Measurements from ENCODE around the gene FOXO4. TPM values are rescaled to one million over a fixed set of nuclear protein-coding genes. Genes with fewer than 3 reads are reported as not detected.
A peak's percentile ranks its signal among the peaks of the same experiment; 100 is the strongest.

Gene FOXO4
- total and polyA plus RNA-seq, 8 donors = 13.2 to 21.4 (median 19.1) TPM

- H3K36me3 ChIP-seq = no peaks in the 10 kb centered on the region
- H3K27me3 ChIP-seq = no peaks in the 10 kb centered on the region
- H3K4me3 ChIP-seq = no peak overlapping the region
- H3K27ac ChIP-seq = no peak overlapping the region
- H3K4me1 ChIP-seq = no peaks in the 10 kb centered on the region
- no peak for ATAC-seq
- TF ChIP-seq, protein P1, sequence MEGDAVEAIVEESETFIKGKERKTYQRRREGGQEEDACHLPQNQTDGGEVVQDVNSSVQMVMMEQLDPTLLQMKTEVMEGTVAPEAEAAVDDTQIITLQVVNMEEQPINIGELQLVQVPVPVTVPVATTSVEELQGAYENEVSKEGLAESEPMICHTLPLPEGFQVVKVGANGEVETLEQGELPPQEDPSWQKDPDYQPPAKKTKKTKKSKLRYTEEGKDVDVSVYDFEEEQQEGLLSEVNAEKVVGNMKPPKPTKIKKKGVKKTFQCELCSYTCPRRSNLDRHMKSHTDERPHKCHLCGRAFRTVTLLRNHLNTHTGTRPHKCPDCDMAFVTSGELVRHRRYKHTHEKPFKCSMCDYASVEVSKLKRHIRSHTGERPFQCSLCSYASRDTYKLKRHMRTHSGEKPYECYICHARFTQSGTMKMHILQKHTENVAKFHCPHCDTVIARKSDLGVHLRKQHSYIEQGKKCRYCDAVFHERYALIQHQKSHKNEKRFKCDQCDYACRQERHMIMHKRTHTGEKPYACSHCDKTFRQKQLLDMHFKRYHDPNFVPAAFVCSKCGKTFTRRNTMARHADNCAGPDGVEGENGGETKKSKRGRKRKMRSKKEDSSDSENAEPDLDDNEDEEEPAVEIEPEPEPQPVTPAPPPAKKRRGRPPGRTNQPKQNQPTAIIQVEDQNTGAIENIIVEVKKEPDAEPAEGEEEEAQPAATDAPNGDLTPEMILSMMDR (IDR thresholded peaks at IDR 0.05) = no peak
- no peak for DNase-seq
- intact Hi-C loops (cut with DNase I) = no loop called here
- H3K9me3 ChIP-seq = no peaks in the 10 kb centered on the region
These were observed 4.4 kb upstream of the FOXO4 start for GRCh38 chrX:71091263-71091662.

GRCh38 chrX:71095033-71095432 lies 618 bp upstream of the FOXO4 start:
- no peaks in the 10 kb centered on the region for H3K36me3 ChIP-seq
- TF ChIP-seq, protein P1 (IDR thresholded peaks at IDR 0.05) = no peak
- peak overlapping the region; percentile 31 to 56 for H3K4me3 ChIP-seq
- intact Hi-C loops (cut with DNase I) = no loop called here
- H3K27me3 ChIP-seq = no peaks in the 10 kb centered on the region
- ATAC-seq = no peak
- DNase-seq = no peak
- no peaks in the 10 kb centered on the region for H3K9me3 ChIP-seq
- peaks cover 0 to 23% of the 10 kb centered on the region in 2 donors for H3K4me1 ChIP-seq
- H3K27ac ChIP-seq = no peak overlapping the region

DNA sequence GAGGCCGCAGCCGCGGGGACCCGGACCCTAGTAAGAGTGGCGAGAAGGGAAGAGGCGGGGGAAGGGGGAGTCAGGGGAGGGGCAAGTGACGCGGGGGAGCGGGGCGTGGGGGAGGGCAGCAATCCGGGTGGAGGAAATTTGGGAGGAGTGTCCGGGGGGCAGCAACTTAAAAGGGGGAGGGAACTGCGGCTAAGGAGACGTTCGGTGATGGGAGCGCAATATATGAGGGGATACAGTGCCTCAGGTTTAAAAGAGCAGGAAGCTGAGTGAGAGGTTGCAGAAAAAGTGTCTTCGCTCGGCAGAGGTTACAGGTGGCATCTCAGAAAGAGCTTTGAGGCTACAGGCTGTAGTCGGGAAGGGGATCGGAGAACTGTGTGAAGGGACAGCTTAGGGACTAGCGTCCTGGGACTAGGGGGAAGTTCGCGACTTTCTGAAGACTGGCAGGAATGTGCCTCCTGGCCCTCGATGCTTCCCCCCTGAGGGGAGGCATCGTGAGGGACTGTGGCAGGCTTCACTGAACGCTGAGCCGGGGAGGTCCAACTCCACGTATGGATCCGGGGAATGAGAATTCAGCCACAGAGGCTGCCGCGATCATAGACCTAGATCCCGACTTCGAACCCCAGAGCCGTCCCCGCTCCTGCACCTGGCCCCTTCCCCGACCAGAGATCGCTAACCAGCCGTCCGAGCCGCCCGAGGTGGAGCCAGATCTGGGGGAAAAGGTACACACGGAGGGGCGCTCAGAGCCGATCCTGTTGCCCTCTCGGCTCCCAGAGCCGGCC lies 519 bp downstream of the FOXO4 start:
- Histone ChIP-seq H3K36me3 (no peaks in the 10 kb centered on the region), H3K4me3 (peak overlapping the region; percentile 40 to 56), H3K9me3 (no peaks in the 10 kb centered on the region), H3K27ac (peak overlapping the region in 1 of 2 donors; percentile 57), H3K4me1 (peaks cover 0 to 23% of the 10 kb centered on the region in 2 donors), H3K27me3 (no peaks in the 10 kb centered on the region)
- intact Hi-C loops (cut with DNase I) = no loop called here
- DNase-seq (peak in 1 of 4 donors; percentile 50), ATAC-seq (peak; percentile 79)
- TF ChIP-seq, protein P1 (IDR thresholded peaks at IDR 0.05) = no peak

- H3K27me3 ChIP-seq = no peaks in the 10 kb centered on the region
- no peak for ATAC-seq
- peaks cover 0 to 23% of the 10 kb centered on the region in 2 donors for H3K4me1 ChIP-seq
- no peak overlapping the region for H3K27ac ChIP-seq
- H3K36me3 ChIP-seq = peaks cover 0 to 5% of the 10 kb centered on the region in 2 donors
- TF ChIP-seq, protein P1 (IDR thresholded peaks at IDR 0.05) = no peak
- no peaks in the 10 kb centered on the region for H3K9me3 ChIP-seq
- intact Hi-C loops (cut with DNase I) = no loop called here
- DNase-seq = peak in 1 of 4 donors; percentile 61
- peak overlapping the region; percentile 40 to 56 for H3K4me3 ChIP-seq
These were observed 1.0 kb downstream of the FOXO4 start for GRCh38 chrX:71096760-71097032.

DNA sequence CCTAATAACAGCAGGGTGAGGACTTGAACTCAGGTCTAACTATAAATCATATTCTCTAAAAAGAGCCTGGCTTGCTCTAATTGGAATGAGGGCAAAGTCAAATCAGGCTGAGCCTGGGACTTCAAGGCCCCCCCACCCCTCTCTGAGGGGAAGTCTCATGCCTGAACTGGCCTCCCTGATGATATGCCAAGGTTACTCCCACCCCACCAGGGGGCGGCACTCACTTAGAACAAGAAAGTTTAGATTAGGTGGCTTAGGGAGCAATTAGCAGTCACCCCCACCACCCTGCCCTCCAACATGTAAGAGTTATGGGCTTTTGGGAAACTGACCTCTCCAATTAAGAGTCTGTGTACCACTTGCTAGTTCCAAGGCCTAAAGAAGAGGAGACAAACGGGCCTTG lies 2.7 kb downstream of the FOXO4 start:
- intact Hi-C loops (cut with DNase I) = no loop called here
- Histone ChIP-seq H3K36me3 (peaks cover 0 to 7% of the 10 kb centered on the region in 2 donors), H3K4me3 (no peak overlapping the region), H3K4me1 (peaks cover 0 to 32% of the 10 kb centered on the region in 2 donors), H3K27ac (no peak overlapping the region), H3K27me3 (no peaks in the 10 kb centered on the region), H3K9me3 (no peaks in the 10 kb centered on the region)
- ATAC-seq (peak; percentile 20), DNase-seq (peak in 2 of 4 donors; percentile 55 to 75)
- TF ChIP-seq, protein P1 (IDR thresholded peaks at IDR 0.05) = peak; percentile 15 to 63
